NCI-H748 treated with DMSO at 0.1 percent for 48 hours (cell line): ENCODE results near the gene C11orf86.
"Not testable (repeated sequence)": the region's sequence is repeated elsewhere in the genome, so short reads cannot be mapped to it uniquely, and the experiment has no call there.

Experiments used
- DNase-seq: peaks from one replicate; lab custom pipeline; 2025; lab: John Stamatoyannopoulos, UW

C11orf86 gene

GRCh38 chr11:66989360-66989759 is 14.3 kb downstream of the C11orf86 start:
- DNase-seq, result not testable (repeated sequence)

GRCh38 chr11:66992041-66992440 is 16.9 kb downstream of the C11orf86 start:
- DNase-seq, result no peak

GRCh38 chr11:66996609-66997273 is 21.6 kb downstream of the C11orf86 start:
- no peak for DNase-seq

- no peak for DNase-seq
Measured at GRCh38 chr11:66999555-66999954, 24.5 kb downstream of the C11orf86 start.

GRCh38 chr11:67001332-67001731 is 26.2 kb downstream of the C11orf86 start:
- no peak for DNase-seq

GRCh38 chr11:67002297-67002913 is 27.3 kb downstream of the C11orf86 start:
- DNase-seq, result peak; percentile 5

GRCh38 chr11:67002921-67003411 is 27.9 kb downstream of the C11orf86 start:
- no peak for DNase-seq

- not testable (repeated sequence) for DNase-seq
Measured at GRCh38 chr11:67005200-67005599, 30.1 kb downstream of the C11orf86 start.

GRCh38 chr11:67006029-67006884 is 31.2 kb downstream of the C11orf86 start:
- DNase-seq, result no peak

GRCh38 chr11:67007126-67007525 is 32.0 kb downstream of the C11orf86 start:
- DNase-seq, result no peak

GRCh38 chr11:67010296-67010905 is 35.3 kb downstream of the C11orf86 start:
- no peak for DNase-seq

- no peak for DNase-seq
Measured at GRCh38 chr11:67013511-67014045, 38.5 kb downstream of the C11orf86 start.

- DNase-seq, result no peak
Measured at GRCh38 chr11:67014343-67014742, 39.2 kb downstream of the C11orf86 start.

GRCh38 chr11:67015048-67015447 is 39.9 kb downstream of the C11orf86 start:
- no peak for DNase-seq

GRCh38 chr11:67016550-67016949 is 41.4 kb downstream of the C11orf86 start:
- no peak for DNase-seq

- no peak for DNase-seq
Measured at GRCh38 chr11:67020949-67021348, 45.8 kb downstream of the C11orf86 start.

GRCh38 chr11:67022341-67022933 is 47.3 kb downstream of the C11orf86 start:
- no peak for DNase-seq

GRCh38 chr11:67022961-67023956 is 48.2 kb downstream of the C11orf86 start, which contains the start of gene SYT12:
Gene SYT12 (plus strand): TSS chr11:67023134. CDS start chr11:67030145, 7,011 bp downstream.
- no peak for DNase-seq

- DNase-seq, result no peak
Measured at GRCh38 chr11:67023957-67024353, 48.9 kb downstream of the C11orf86 start.

GRCh38 chr11:67024410-67024809 is 49.3 kb downstream of the C11orf86 start:
- DNase-seq, result no peak
